ENCODE measurements around the gene SHISA8. TPM values are rescaled to one million over a fixed set of nuclear protein-coding genes. Genes with fewer than 3 reads are reported as not detected.

Gene SHISA8
- total RNA-seq, 4 donors from 2014 or later: not detected

GRCh38 chr22:41929418-41929810 is 14.5 kb upstream of the SHISA8 start:
- WGBS, 2 donors (ENCODE audit: low coverage in 1 of 2): 86% methylated on average over 5 of the region's 8 CpGs; no CpG with 5 or more reads in 1 of the 2 donors
- H3K27ac ChIP-seq: no peak overlapping the region
- peaks cover 38% of the 10 kb centered on the region for H3K27me3 ChIP-seq
- no peaks in the 10 kb centered on the region for H3K36me3 ChIP-seq
- no peaks in the 10 kb centered on the region for H3K9me3 ChIP-seq
- no peak for ATAC-seq
- H3K4me1 ChIP-seq: peaks cover 0 to 14% (median 10%) of the 10 kb centered on the region in 3 donors
- TF ChIP-seq POLR2AphosphoS5 (IDR thresholded peaks at IDR 0.05): no peak
- no peak for TF ChIP-seq POLR2A (IDR thresholded peaks at IDR 0.05)
- no peak for TF ChIP-seq EP300 (IDR thresholded peaks at IDR 0.05)
- no peak for TF ChIP-seq CTCF (IDR thresholded peaks at IDR 0.05)
- no peak overlapping the region for H3K4me3 ChIP-seq

GRCh38 chr22:41928593-41929417 is 13.9 kb upstream of the SHISA8 start:
- peaks cover 38% of the 10 kb centered on the region for H3K27me3 ChIP-seq
- no peaks in the 10 kb centered on the region for H3K36me3 ChIP-seq
- no peak overlapping the region for H3K4me3 ChIP-seq
- peaks cover 0 to 14% (median 10%) of the 10 kb centered on the region in 3 donors for H3K4me1 ChIP-seq
- 65 to 87% methylated on average over 3 to 8 of the region's 14 CpGs for WGBS, 2 donors (ENCODE audit: low coverage in 1 of 2)
- no peak for TF ChIP-seq POLR2A (IDR thresholded peaks at IDR 0.05)
- TF ChIP-seq EP300 (IDR thresholded peaks at IDR 0.05): no peak
- no peak for TF ChIP-seq CTCF (IDR thresholded peaks at IDR 0.05)
- no peak for TF ChIP-seq POLR2AphosphoS5 (IDR thresholded peaks at IDR 0.05)
- ATAC-seq: no peak
- H3K9me3 ChIP-seq: no peaks in the 10 kb centered on the region
- no peak overlapping the region for H3K27ac ChIP-seq

- 80% methylated on average over 1 of the region's 6 CpGs; no CpG with 5 or more reads in 1 of the 2 donors for WGBS, 2 donors (ENCODE audit: low coverage in 1 of 2)
Measured at GRCh38 chr22:41927813-41928212, 12.9 kb upstream of the SHISA8 start.

GRCh38 chr22:41925783-41926460 is 11.0 kb upstream of the SHISA8 start:
- H3K4me3 ChIP-seq: peak overlapping the region; percentile 5 to 51
- WGBS, 2 donors (ENCODE audit: low coverage in 1 of 2): 27% methylated on average over 3 of the region's 48 CpGs; no CpG with 5 or more reads in 1 of the 2 donors

More at GRCh38 chr22:41927813-41928212, 12.9 kb upstream of the SHISA8 start:
- H3K27ac ChIP-seq: no peak overlapping the region
- no peak for ATAC-seq
- H3K4me1 ChIP-seq: peaks cover 0 to 14% (median 10%) of the 10 kb centered on the region in 3 donors
- no peak for TF ChIP-seq EP300 (IDR thresholded peaks at IDR 0.05)
- no peak for TF ChIP-seq POLR2A (IDR thresholded peaks at IDR 0.05)
- no peak for TF ChIP-seq CTCF (IDR thresholded peaks at IDR 0.05)
- no peak for TF ChIP-seq POLR2AphosphoS5 (IDR thresholded peaks at IDR 0.05)
- H3K27me3 ChIP-seq: peaks cover 38% of the 10 kb centered on the region
- no peaks in the 10 kb centered on the region for H3K36me3 ChIP-seq
- no peaks in the 10 kb centered on the region for H3K9me3 ChIP-seq
- no peak overlapping the region for H3K4me3 ChIP-seq

More at GRCh38 chr22:41925783-41926460, 11.0 kb upstream of the SHISA8 start:
- H3K36me3 ChIP-seq: no peaks in the 10 kb centered on the region
- no peak overlapping the region for H3K27ac ChIP-seq
- peak in 3 of 4 experiments; percentile 47 to 79 (median 71) for TF ChIP-seq CTCF (IDR thresholded peaks at IDR 0.05)
- no peak for TF ChIP-seq POLR2AphosphoS5 (IDR thresholded peaks at IDR 0.05)
- TF ChIP-seq EP300 (IDR thresholded peaks at IDR 0.05): no peak
- TF ChIP-seq POLR2A (IDR thresholded peaks at IDR 0.05): no peak
- ATAC-seq: peak; percentile 81
- no peaks in the 10 kb centered on the region for H3K9me3 ChIP-seq
- peaks cover 38% of the 10 kb centered on the region for H3K27me3 ChIP-seq
- H3K4me1 ChIP-seq: peaks cover 0 to 14% (median 10%) of the 10 kb centered on the region in 3 donors

All from gastroesophageal sphincter (tissue), 4 donors.